Fibroblast of mammary gland (primary cell): ENCODE results near the gene TKTL1.

Experiments
- DNase-seq: peaks from one replicate; pipeline ENCODE4 v3.0.0-alpha.2; 2010; ENCODE audit warnings: low read depth
- H3K4me3 ChIP-seq: 2 replicates; pipeline ENCODE4 v1.5.1; 2011; ENCODE audit warnings: low read depth, mild to moderate bottlenecking, low read length, moderate library complexity; ENCODE audit not compliant: control insufficient read depth
- TF ChIP-seq, protein P1 (sequence below): conservative IDR thresholded peaks from 2 replicates; pipeline ENCODE4 v1.5.1; 2011; ENCODE audit warnings: low read depth, low read length, inconsistent platforms; ENCODE audit not compliant: control insufficient read depth, insufficient read depth

TKTL1 gene

DNA sequence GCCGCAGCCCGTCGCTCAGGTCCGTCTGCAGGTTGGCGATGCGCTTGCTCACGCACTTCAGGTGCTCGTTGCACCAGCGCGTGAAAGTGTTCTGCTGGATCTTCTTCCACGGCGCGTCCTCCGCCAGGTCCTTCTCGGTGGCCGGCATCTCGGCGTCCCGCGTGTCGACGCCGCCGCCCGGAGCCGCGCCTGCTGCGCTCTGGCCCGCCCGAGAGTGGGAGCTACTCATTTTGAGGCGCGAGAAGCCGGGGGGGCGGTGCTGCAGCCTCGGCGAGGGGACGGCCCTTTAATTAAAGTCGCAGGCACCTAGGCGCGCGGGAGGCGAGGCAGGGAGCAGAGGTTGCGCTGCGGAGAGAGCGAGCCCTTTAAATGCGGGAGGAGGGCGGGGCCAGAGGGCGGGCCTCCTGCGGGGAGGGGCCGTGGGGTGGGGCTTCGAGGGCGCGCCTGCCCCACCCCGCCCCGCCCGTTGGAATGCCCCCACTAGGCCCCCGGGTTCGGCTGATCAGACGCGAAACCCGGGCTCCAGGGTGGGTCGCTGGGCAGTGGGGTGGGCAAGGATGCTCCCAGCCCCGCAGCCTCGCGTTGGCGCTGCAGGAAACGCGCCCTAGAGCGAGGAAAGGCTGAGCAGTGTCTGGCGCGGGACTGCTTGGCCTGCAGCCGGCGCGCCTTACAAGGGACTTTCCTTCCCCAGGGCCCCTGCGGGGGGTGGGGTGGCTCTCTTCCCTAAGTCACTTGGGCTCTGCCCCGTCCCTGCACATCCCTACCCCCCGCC, 75.6 kb downstream of the TKTL1 start:
- TF ChIP-seq, protein P1, sequence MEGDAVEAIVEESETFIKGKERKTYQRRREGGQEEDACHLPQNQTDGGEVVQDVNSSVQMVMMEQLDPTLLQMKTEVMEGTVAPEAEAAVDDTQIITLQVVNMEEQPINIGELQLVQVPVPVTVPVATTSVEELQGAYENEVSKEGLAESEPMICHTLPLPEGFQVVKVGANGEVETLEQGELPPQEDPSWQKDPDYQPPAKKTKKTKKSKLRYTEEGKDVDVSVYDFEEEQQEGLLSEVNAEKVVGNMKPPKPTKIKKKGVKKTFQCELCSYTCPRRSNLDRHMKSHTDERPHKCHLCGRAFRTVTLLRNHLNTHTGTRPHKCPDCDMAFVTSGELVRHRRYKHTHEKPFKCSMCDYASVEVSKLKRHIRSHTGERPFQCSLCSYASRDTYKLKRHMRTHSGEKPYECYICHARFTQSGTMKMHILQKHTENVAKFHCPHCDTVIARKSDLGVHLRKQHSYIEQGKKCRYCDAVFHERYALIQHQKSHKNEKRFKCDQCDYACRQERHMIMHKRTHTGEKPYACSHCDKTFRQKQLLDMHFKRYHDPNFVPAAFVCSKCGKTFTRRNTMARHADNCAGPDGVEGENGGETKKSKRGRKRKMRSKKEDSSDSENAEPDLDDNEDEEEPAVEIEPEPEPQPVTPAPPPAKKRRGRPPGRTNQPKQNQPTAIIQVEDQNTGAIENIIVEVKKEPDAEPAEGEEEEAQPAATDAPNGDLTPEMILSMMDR, result no peak
- peak; percentile 88 for DNase-seq
- peak overlapping the region; percentile 80 for H3K4me3 ChIP-seq

DNA sequence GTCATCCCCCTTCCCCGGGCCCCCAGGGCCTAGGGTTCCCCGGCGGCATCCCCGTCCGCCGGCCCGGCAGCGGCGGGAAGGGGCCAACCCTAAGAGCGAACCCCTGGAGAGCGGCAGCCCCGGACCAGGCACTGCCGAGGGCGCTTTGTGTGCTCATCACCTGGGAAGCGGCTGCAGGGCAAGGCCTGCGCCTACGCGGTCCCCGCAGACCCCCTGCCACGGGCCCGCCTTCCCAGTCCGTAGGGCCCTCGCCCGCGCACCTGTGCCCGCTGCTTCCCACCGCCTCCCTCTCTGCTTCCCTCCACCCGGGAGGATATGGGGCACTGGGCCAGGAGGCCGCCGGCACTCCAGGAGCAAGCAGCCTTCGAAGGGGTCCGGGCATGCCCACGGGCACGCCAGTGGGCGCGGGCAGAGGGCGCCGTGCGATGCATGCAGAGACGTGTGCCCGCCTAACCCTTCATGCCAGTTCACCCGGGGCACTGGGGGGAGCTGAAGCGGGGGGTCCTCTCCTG, 76.2 kb downstream of the TKTL1 start:
- no peak for DNase-seq
- TF ChIP-seq, protein P1, result no peak
- H3K4me3 ChIP-seq, result peak overlapping the region; percentile 44

DNA sequence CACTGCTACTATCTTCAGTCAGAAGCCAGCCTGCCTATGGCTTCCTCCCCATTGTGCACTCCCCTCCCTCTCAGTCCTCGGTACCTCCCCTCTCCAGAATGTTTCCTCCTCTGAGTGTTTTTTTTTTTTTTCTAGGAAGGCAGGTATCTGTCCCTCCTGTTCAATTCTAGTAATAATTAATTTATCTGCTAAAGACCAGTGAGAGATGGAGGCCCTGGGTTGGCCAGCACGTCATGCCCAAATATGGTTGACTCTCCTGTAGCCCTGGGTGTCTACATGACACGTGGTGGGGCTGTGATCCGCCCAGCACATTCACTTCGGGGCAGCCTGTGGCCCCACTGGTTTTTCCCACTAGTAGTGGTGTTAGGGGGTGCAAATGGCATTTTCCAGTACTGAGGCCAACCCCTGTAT, 77.0 kb downstream of the TKTL1 start:
- no peak for DNase-seq
- TF ChIP-seq, protein P1, result no peak
- H3K4me3 ChIP-seq, result no peak overlapping the region

DNA sequence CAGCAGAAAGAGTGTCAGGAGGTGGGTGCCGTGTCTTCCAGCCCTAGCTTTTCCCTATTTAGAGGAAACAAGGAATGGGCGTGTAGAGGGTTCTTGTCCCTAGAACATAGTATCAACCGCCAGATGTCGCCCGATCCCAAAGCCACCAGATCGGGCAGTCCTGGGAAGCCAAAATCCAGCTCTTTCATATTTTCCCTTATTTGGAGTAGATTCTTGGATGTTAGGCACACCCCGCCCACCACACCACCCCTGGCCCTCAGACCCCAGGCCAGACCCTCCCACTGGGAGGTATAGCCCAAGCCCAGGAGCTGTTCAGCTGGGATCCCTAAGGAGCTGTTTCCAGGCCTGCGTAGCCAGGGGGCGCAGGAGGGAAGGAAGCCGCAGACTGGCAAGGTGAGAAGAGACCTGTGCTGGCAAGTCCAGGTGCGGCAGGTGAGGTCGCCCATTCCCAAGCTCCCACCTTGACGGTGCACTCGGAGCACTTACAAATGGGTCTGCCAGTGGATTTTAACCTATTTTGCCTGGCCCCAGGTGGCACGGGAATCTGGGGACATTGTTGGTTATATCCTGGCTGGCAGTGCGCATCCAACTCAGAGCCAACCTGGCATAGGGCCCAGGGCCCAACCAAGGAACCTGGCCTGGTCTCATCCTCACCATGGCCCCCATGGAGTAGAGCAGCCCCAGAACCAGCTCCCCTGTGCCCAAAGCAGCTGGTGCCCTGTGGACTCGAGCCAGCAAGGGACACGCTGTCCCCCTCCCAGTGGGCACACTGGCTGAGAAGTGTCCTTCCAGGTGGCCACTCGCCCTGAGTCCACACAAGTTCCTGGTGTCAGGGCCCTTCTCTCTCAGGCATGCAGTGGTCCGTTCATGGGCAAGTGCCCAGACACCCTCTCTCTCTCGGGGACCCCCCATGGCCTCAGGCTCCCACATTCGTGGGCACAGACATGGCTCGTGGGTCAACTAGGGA, 78.0 kb downstream of the TKTL1 start:
- DNase-seq, result peak; percentile 74
- H3K4me3 ChIP-seq, result peak overlapping the region; percentile 44
- TF ChIP-seq, protein P1, result peak; percentile 38

DNA sequence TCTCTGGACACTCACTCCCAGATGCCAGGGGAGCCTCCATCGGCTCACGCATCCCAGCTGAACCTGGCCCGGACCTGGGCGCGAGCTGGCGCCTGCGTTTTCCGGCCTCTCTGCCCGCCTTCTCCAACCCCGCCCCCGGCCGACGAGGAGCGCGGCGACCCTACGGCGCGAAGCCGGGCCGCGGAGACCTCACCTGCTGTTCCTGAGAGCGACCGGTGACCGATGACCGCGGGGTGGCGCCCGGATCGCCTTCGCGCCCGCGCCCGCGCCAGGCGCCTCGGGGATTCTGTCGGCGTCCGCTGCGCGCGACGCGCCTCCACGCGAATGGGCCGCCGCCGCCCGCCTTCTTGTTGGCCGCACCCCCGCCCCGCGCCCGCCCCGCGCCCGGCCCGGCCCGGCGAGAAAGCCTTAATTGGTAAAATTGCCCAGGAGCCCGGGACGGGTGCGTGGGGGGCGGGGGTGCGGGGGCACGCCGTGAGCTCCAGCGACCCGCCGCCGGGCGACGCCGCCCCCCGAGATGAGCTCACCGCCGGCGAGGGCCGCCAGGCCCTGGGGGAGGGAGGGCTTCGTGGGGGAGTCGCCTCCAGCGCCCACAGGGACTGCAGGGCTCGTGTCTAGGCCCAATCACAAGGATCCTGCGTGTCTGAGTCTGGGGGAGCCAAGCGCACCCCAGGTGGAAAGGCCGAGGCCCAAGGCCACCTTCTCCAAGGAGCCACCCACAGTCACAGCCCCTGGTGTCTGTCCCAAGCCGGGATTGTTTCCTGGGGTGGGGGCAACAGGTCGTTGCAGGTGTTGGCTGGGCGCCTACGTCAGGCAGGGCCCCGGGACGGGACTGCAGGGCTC, 78.9 kb downstream of the TKTL1 start, which contains the start of gene FLNA:
Gene FLNA, minus strand, starts transcription at position 322 of the 843 bp plus-strand sequence. CDS start 3,389 bp downstream, outside the sequence.
- peak within 1 kb of the TSS; percentile 44 for H3K4me3 ChIP-seq
- no peak for DNase-seq
- TF ChIP-seq, protein P1, result no peak

DNA sequence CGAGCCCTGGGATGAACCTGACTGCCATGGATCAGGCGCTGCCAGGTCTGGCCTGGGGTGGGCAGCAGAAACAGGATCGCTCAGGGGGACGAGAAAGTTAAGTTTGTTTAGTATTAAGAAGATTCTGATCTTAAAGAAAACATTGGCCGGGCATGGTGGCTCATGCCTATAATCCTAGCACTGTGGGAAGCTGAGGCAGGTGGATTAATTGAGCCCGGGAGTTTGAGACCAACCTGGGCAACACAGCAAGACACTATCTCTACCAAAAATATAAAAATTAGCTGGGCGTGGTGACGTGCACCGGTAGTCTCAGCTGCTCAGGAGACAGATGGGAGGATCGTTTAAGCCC, 79.5 kb downstream of the TKTL1 start:
- no peak for DNase-seq
- TF ChIP-seq, protein P1, result no peak
- no peak overlapping the region for H3K4me3 ChIP-seq
